GM23338 (cell line): ENCODE data around the gene GAPVD1. TPM values are rescaled to one million over a fixed set of nuclear protein-coding genes. Genes with fewer than 3 reads are reported as not detected.

ENCODE experiments used
- ATAC-seq: fragments of 200-7000 bp; cut with Tn5 transposase; 3 replicates; pipeline ENCODE4 v1.9.1; 2020
- DNase-seq: peaks from one replicate; pipeline ENCODE4 v3.0.0-alpha.2; 2015; ENCODE audit warnings: low spot score
- H2AFZ ChIP-seq: fragments of 200-600 bp; sonication (generic); 2 replicates; pipeline ENCODE4 v1.8.0; 2016; ENCODE audit warnings: antibody characterized with exemption, mild to moderate bottlenecking, moderate library complexity
- H3F3A ChIP-seq: fragments of 200-600 bp; sonication (generic); replicated peaks from 2 replicates; pipeline ENCODE4 v1.8.0; 2017; ENCODE audit warnings: antibody characterized with exemption, mixed run types, low read depth
- H3K27ac ChIP-seq: fragments of 200-600 bp; sonication (generic); 2 replicates; pipeline ENCODE4 v1.6.1; 2016; ENCODE audit warnings: low read depth
- H3K27me3 ChIP-seq: fragments of 200-600 bp; sonication (generic); 2 replicates; pipeline ENCODE4 v1.8.0; 2016; ENCODE audit warnings: mild to moderate bottlenecking, mixed run types, moderate library complexity; ENCODE audit not compliant: insufficient read depth
- H3K36me3 ChIP-seq: fragments of 200-600 bp; sonication (generic); 2 replicates; pipeline ENCODE4 v1.8.0; 2016; ENCODE audit warnings: mild to moderate bottlenecking; ENCODE audit not compliant: insufficient read depth
- H3K4me1 ChIP-seq: fragments of 200-600 bp; sonication (generic); 2 replicates; pipeline ENCODE4 v1.8.0; 2016; ENCODE audit warnings: mild to moderate bottlenecking, moderate library complexity; ENCODE audit not compliant: insufficient read depth
- H3K4me2 ChIP-seq: fragments of 200-600 bp; sonication (generic); 2 replicates; pipeline ENCODE4 v1.7.1; 2017; ENCODE audit warnings: mixed run types
- H3K4me3 ChIP-seq: fragments of 200-600 bp; sonication (generic); 2 replicates; pipeline ENCODE4 v1.6.1; 2016; ENCODE audit warnings: mixed run types
- H3K79me2 ChIP-seq: fragments of 200-600 bp; sonication (generic); replicated peaks from 2 replicates; pipeline ENCODE4 v1.8.0; 2017; ENCODE audit warnings: mild to moderate bottlenecking; ENCODE audit not compliant: insufficient read depth
- H3K9me2 ChIP-seq: fragments of 200-600 bp; sonication (generic); 2 replicates; pipeline ENCODE4 v1.8.0; 2017; ENCODE audit not compliant: insufficient read depth
- H4K20me1 ChIP-seq: fragments of 200-600 bp; sonication (generic); replicated peaks from 2 replicates; pipeline ENCODE4 v1.8.0; 2017; ENCODE audit warnings: mild to moderate bottlenecking; ENCODE audit not compliant: insufficient read depth
- H3K27ac Mint-ChIP-seq: 2 replicates; pipeline ENCODE4 v1.8.0; 2020; ENCODE audit warnings: inconsistent platforms, mild to moderate bottlenecking, moderate library complexity, mixed read lengths
- H3K27me3 Mint-ChIP-seq: 3 replicates; pipeline ENCODE4 v1.8.0; 2022; ENCODE audit warnings: low read depth, mild to moderate bottlenecking, moderate library complexity, mixed read lengths, inconsistent platforms; ENCODE audit not compliant: insufficient read depth, poor library complexity
- H3K36me3 Mint-ChIP-seq: 3 replicates; pipeline ENCODE4 v1.8.0; 2021; ENCODE audit warnings: low read depth, mild to moderate bottlenecking, inconsistent platforms, moderate library complexity, mixed read lengths
- H3K4me1 Mint-ChIP-seq: 3 replicates; pipeline ENCODE4 v1.8.0; 2020; ENCODE audit warnings: mild to moderate bottlenecking, inconsistent platforms, mixed read lengths
- H3K4me3 Mint-ChIP-seq: 3 replicates; pipeline ENCODE4 v1.8.0; 2021; ENCODE audit warnings: moderate library complexity, mild to moderate bottlenecking, inconsistent platforms, mixed read lengths
- H3K9me3 Mint-ChIP-seq: 3 replicates; pipeline ENCODE4 v1.8.0; 2020; ENCODE audit warnings: moderate library complexity, mild to moderate bottlenecking, inconsistent platforms, mixed read lengths
- CREB1 ChIP-seq: fragments of 250-450 bp; sonication (Bioruptor Pico); IDR thresholded peaks from 2 replicates; pipeline ENCODE4 v1.5.0; 2020; ENCODE audit warnings: low read depth, mild to moderate bottlenecking, moderate library complexity
- EZH2 ChIP-seq: fragments of 200-600 bp; sonication (generic); IDR thresholded peaks from one replicate; pipeline ENCODE4 v1.8.0; 2017; ENCODE audit warnings: antibody characterized with exemption, mild to moderate bottlenecking, low read depth; ENCODE audit not compliant: unreplicated experiment
- EZH2phosphoT487 ChIP-seq: fragments of 200-600 bp; sonication (generic); IDR thresholded peaks from one replicate; pipeline ENCODE4 v1.8.1; 2018; ENCODE audit warnings: antibody characterized with exemption; ENCODE audit not compliant: unreplicated experiment
- JUNB ChIP-seq: IDR thresholded peaks from one replicate; pipeline ENCODE4 v1.6.1; 2016; ENCODE audit warnings: antibody characterized with exemption; ENCODE audit not compliant: unreplicated experiment
- POLR2AphosphoS5 ChIP-seq: IDR thresholded peaks from 2 replicates; pipeline ENCODE4 v1.6.1; 2016; ENCODE audit warnings: antibody characterized with exemption, low read depth
- STAT1 ChIP-seq: IDR thresholded peaks from one replicate; pipeline ENCODE4 v1.6.1; 2016; ENCODE audit warnings: antibody characterized with exemption; ENCODE audit not compliant: unreplicated experiment
- polyA plus RNA-seq: library from polyadenylated mRNA; unstranded; fragments of >200 nt; fragmentation: Nextera tagmentation; extraction: Ambion mirVana; gene quantifications from 2 replicates; pipeline ENCODE4 v1.2.1, GENCODE V29; 2016
- total RNA-seq: library from RNA; depleted of rRNA; stranded (reverse); fragments of >200 nt; shearing (Covaris generic); gene quantifications from 2 replicates; pipeline ENCODE4 v1.2.3, GENCODE V29; 2014
- TF ChIP-seq, protein P1 (sequence below): IDR thresholded peaks from 2 replicates; pipeline ENCODE4 v1.6.1; 2016; ENCODE audit warnings: antibody characterized with exemption
- TF ChIP-seq, protein P2 (sequence below): IDR thresholded peaks from one replicate; pipeline ENCODE4 v1.6.1; 2018; ENCODE audit warnings: antibody characterized with exemption; ENCODE audit not compliant: unreplicated experiment
- TF ChIP-seq, protein P3 (sequence below), 2 experiments: fragments of 200-600 bp in 1 of 2; sonication (generic) in 1 of 2; conservative IDR thresholded peaks; 2 replicates each; pipeline versions ENCODE4 v1.5.1 to v1.6.1; 2016 to 2017; ENCODE audit warnings: antibody characterized with exemption in 2 of 2, low read depth in 2 of 2, mild to moderate bottlenecking in 2 of 2, moderate library complexity in 1 of 2

Gene GAPVD1
- total and polyA plus RNA-seq, 2 experiments from 2014 or later: 19.2 to 34.6 TPM

DNA sequence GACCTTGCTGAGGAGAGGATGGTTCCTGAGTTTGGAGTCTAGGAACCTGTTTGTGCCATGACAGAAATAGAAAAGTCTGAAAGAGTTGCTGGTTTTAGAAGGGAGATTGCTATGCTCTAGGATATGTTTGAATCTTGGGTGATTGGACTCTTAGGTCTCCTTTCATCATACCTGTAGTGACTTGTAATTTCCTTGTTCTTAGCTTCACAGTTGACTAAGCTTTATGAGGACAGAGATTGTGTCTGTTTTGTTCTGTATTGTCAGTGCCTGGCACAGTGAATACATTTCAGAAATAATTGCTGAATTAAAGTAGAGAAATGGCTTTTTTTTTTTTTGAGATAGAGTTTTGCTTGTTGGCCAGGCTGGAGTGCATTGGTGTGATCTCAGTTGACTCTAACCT is 31.5 kb downstream of the GAPVD1 start (continued):
- TF ChIP-seq, protein P1, sequence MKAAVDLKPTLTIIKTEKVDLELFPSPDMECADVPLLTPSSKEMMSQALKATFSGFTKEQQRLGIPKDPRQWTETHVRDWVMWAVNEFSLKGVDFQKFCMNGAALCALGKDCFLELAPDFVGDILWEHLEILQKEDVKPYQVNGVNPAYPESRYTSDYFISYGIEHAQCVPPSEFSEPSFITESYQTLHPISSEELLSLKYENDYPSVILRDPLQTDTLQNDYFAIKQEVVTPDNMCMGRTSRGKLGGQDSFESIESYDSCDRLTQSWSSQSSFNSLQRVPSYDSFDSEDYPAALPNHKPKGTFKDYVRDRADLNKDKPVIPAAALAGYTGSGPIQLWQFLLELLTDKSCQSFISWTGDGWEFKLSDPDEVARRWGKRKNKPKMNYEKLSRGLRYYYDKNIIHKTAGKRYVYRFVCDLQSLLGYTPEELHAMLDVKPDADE: no peak
- TF ChIP-seq, protein P2, sequence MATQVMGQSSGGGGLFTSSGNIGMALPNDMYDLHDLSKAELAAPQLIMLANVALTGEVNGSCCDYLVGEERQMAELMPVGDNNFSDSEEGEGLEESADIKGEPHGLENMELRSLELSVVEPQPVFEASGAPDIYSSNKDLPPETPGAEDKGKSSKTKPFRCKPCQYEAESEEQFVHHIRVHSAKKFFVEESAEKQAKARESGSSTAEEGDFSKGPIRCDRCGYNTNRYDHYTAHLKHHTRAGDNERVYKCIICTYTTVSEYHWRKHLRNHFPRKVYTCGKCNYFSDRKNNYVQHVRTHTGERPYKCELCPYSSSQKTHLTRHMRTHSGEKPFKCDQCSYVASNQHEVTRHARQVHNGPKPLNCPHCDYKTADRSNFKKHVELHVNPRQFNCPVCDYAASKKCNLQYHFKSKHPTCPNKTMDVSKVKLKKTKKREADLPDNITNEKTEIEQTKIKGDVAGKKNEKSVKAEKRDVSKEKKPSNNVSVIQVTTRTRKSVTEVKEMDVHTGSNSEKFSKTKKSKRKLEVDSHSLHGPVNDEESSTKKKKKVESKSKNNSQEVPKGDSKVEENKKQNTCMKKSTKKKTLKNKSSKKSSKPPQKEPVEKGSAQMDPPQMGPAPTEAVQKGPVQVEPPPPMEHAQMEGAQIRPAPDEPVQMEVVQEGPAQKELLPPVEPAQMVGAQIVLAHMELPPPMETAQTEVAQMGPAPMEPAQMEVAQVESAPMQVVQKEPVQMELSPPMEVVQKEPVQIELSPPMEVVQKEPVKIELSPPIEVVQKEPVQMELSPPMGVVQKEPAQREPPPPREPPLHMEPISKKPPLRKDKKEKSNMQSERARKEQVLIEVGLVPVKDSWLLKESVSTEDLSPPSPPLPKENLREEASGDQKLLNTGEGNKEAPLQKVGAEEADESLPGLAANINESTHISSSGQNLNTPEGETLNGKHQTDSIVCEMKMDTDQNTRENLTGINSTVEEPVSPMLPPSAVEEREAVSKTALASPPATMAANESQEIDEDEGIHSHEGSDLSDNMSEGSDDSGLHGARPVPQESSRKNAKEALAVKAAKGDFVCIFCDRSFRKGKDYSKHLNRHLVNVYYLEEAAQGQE: no peak
- TF ChIP-seq EZH2 (no peak), CREB1 (CRISPR knock-in tag) (no peak), STAT1 (no peak), EZH2phosphoT487 (no peak)
- TF ChIP-seq, protein P3, sequence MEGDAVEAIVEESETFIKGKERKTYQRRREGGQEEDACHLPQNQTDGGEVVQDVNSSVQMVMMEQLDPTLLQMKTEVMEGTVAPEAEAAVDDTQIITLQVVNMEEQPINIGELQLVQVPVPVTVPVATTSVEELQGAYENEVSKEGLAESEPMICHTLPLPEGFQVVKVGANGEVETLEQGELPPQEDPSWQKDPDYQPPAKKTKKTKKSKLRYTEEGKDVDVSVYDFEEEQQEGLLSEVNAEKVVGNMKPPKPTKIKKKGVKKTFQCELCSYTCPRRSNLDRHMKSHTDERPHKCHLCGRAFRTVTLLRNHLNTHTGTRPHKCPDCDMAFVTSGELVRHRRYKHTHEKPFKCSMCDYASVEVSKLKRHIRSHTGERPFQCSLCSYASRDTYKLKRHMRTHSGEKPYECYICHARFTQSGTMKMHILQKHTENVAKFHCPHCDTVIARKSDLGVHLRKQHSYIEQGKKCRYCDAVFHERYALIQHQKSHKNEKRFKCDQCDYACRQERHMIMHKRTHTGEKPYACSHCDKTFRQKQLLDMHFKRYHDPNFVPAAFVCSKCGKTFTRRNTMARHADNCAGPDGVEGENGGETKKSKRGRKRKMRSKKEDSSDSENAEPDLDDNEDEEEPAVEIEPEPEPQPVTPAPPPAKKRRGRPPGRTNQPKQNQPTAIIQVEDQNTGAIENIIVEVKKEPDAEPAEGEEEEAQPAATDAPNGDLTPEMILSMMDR (conservative IDR thresholded peaks at IDR 0.05; ENCODE audit: low read depth in 2 of 2): no peak

DNA sequence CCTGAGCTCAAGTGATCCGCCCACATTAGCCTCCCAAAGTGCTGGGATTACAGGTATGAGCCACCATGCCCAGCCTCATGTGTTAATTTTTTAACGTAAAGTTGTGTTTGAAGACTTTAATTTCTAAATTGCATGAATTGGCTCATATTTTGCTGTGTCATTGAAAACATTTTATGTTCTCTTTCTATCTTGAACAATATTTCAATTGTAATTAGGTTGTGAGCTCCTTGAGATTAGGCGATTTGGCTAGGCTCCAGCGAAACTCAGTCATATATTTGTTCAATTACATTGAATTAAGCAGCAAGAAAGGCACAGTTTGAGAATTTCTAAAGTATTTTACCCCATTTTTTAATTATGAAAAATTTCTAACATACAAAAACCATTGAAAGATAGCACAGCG is 34.0 kb downstream of the GAPVD1 start:
- Histone ChIP-seq H3K9me2 (no peaks in the 10 kb centered on the region), H3K4me3 (no peak overlapping the region), H3K27ac (no peak overlapping the region), H3K4me2 (no peak overlapping the region), H3K79me2 (peaks cover 26% of the 10 kb centered on the region), H3K36me3 (no peaks in the 10 kb centered on the region), H2AFZ (no peak overlapping the region), H3K4me1 (no peaks in the 10 kb centered on the region), H3K27me3 (no peaks in the 10 kb centered on the region), H3F3A (no peaks in the 10 kb centered on the region), H4K20me1 (peaks cover 10% of the 10 kb centered on the region)
- Mint-ChIP-seq H3K27me3 (peaks cover 2% of the 10 kb centered on the region), H3K9me3 (no peaks in the 10 kb centered on the region), H3K4me3 (no peak overlapping the region), H3K4me1 (no peaks in the 10 kb centered on the region), H3K27ac (no peak overlapping the region), H3K36me3 (peaks cover 4% of the 10 kb centered on the region; the same call in 2 of the 3 replicates)
- ATAC-seq (no peak), DNase-seq (no peak)
- TF ChIP-seq POLR2AphosphoS5: no peak
- TF ChIP-seq JUNB: no peak
- TF ChIP-seq, protein P3 (conservative IDR thresholded peaks at IDR 0.05; ENCODE audit: low read depth in 2 of 2): no peak
- TF ChIP-seq, protein P1: no peak
